GM18508 (cell line): ENCODE data around the gene AKT1S1.
"Not testable (repeated sequence)": the region's sequence is repeated elsewhere in the genome, so short reads cannot be mapped to it uniquely, and the experiment has no call there.

Experiments used
- ATAC-seq: cut with Tn5 transposase; IDR thresholded peaks from one replicate; pipeline ENCODE4 v1.9.1; 2021; ENCODE audit warnings: moderate number of reproducible peaks; ENCODE audit not compliant: insufficient read depth, unreplicated experiment

AKT1S1 gene

DNA sequence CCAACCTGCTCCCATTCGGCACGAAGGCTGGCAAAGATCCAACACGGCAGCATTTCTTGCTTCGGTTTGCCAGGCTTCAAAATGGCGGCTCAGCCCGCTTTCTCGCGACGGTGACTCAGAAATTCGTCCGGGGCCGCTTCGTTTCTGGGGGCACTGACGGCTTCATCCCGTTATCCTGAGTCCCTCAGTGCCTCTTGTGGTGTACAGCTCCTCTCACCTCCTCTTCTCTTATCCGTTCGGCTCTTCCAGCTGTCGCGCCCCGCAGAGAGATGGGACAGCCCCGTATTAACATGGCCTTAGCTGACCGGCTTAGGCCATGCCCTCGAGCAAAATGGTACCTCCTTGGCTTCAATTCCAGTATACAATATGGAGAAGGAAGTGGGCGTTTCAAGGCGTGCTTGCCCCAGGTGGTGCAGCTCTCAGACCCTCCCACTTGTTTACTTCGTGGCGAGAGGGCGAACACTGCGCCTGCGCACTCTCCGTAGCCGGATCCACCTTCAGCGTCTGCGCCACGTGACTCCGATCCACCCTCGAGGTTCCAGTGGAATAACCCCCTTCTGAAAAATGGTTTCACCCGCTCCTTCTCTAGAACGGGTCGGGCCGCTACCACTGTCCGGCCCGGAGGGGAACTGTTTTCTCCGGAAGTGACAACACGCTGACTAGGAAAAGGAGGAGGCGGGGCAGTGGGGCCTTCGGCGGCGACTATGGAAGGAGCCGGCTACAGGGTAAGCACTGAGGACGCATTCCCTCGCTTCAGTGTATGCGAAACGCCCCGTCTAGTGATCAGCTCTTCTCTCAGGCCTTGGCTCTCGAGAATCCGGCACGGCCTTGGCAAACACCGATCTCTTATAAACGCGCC lies at the start of gene AKT1S1, which contains the start of gene TBC1D17:
Gene AKT1S1 (minus strand): TSS at position 336 of the 859 bp plus-strand sequence. CDS start 4,060 bp downstream, outside the sequence.
Gene TBC1D17 (plus strand): TSS at position 683 of the 859 bp plus-strand sequence. CDS start 22 bp downstream, at position 705.
- ATAC-seq, result peak; percentile 43

DNA sequence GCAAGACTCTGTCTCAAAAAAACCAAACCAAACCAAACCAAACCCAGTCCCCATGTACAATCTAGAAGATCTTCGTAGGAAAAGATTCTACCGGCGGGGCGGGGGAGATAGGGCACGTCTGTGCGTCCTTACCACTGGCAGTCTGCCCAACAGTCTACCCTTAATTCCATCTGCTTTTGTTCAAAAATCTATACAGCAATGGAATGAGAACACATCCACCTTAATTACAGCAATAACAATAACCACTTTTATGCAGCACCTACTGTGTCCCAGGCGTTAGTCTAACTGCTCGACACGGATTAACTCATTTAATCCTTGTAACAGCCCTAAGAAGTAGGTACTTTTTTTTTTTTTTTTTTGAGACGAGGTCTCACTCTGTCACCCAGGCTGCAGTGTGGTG lies 49.4 kb upstream of the AKT1S1 start:
- no peak for ATAC-seq

DNA sequence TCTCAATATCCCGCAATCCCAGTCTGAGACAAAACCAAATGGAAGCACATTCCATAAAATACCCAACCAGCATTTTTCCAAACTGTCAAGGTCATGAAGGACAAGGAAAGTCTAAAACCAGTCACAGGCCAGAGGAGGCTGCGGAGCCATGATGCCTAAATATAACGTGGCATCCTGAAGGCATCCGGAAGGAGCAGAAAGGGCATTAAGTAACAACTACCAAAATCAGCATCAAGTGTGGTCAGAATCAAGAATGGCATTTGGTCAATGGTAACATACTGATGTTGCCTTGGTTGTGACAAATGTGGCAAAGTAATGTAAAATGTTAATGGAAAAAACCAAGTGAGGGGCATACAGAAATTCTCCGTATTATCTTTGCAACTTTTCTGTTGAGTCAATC lies 48.3 kb upstream of the AKT1S1 start:
- ATAC-seq, result no peak

DNA sequence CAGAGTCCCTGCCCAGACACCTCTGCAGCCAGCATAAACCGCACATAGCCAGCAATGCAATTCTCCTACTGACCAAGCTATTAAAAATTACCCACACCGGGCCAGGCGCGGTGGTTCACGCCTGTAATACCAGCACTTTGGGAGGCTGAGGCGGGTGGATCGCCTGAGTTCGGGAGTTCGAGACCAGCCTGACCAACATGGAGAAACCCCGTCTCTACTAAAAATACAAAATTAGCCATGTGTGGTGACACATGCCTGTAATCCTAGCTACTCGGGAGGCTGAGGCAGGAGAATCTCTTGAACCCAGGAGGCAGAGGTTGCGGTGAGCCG lies 47.7 kb upstream of the AKT1S1 start:
- not testable (repeated sequence) for ATAC-seq

DNA sequence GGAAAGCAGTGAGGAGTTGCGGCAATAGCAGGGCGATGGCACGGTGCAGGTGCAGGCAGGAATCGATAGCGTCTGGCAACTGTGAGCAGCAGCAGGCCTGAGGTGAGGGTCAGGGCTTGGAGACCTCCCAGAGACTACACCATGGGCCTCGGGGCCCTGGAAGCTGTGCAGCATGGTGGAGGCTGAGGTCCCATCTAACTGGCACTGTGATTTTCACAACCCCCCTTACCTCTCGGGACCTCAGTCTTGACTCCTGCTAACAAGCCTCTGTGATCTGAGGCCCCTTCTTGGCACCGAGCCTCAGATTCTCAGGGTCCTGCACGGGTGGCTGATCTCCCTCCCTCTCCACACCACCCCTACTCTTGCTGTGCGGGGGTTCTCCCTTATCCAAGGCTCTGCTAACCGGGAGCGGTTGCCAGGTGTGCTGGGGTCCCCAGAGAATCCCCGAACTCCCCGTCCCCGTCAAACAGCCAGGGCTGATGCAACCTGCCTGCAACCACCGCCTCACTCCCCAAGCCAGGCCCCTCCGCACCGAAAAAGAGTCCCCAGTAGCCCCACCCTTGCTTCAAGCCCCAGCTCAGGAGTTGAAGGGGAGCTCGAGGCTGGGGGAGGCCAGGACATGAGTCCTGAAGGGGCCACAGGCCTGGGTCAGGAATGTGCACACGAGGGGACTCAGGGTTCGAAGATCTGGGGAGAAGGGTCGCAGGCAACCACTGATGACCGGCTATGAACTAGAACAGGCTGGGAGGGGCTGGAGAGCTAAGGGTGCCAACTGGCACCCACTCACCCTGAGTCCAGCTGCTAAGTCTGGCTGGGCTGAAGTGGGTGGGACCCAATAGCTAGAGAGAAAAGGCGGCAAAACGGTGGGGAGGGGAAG lies 47.1 kb upstream of the AKT1S1 start:
- ATAC-seq, result no peak

DNA sequence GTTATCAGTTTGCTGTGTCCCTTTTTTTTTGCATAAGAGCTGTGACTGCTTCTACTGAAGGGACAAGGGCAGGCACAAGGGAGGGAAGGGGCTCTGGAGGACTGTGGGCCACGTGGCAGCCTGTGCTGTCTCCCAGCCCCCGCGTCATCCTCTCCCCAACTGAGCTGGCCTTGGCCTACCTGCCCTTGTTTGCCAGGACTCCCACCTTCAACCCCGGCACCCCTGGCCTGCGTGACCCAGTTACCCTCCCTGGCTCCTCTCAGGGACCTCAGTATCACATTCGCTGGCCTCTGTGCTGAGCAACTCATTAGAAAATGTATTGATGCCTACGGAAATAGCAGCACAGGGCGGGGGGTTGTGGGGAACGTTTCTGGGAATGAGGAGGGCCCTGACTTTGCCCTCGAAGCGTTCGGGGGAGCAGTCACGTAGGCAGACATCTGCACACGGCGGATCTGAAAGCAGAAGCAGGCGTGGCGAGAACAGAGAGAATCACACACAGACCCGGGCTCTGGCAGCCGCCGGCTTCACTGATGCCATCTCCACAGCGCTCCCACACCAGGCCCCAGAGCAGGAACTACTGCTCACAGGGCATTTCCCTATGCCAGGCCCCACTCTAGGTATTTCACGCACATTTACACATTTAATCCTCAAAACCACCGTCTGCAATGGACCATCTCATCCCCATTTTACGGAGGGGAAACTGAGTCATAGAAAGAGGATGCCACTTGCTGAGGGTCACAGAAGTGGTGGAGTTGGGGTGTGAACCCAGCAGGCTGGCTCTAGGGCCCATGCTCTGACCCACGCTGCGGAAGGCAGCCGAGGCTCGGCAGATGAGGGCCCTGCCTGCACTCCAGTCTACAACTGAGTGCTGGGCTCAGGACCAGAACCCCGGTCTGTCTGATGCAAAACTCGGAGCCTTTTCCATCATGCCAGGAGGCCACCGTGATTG lies 46.2 kb upstream of the AKT1S1 start:
- ATAC-seq, result no peak

DNA sequence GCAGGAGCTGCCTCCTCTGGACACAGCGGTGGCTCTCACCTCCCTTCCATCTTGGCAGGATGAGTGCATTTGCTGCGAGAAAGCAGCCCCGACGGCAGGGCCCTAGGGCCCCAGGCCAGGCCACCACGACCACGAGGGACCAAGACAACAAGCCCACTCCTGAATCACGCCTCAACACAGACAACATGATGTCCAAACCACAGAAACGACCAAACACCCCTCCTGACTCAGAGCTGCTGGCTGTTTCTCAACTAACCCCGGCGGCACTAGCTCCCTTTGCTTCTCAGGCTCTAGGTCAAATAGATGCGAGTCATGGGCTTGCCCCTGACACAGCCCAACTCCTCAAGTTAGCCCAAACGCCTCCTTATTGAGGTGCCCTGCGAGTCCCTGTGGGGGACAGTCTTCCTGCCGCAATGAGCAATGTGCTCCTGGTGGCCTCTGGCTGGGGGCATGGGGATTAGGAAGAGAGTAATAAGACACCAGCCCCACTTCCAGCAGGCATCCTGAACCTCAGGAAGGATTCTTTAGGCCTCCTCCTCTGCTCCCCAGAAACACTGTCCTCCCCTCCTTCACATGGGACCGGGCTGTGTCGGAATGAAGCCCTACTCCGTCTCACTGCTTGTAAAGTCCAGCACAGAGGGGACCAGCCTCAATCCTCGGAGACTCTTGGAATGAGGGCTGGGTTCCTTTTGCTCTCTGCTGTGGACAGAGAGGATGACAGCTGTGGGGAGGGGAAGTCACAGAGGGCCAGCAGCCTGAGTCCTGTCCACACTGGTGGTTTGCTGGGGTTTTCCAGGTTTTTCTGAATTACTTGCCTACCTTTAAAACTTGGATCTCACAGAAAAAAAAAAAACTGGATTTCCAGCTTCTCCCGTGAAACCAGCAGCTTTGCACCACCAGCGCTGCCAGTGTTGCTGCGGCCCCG lies 45.0 kb upstream of the AKT1S1 start:
- no peak for ATAC-seq

DNA sequence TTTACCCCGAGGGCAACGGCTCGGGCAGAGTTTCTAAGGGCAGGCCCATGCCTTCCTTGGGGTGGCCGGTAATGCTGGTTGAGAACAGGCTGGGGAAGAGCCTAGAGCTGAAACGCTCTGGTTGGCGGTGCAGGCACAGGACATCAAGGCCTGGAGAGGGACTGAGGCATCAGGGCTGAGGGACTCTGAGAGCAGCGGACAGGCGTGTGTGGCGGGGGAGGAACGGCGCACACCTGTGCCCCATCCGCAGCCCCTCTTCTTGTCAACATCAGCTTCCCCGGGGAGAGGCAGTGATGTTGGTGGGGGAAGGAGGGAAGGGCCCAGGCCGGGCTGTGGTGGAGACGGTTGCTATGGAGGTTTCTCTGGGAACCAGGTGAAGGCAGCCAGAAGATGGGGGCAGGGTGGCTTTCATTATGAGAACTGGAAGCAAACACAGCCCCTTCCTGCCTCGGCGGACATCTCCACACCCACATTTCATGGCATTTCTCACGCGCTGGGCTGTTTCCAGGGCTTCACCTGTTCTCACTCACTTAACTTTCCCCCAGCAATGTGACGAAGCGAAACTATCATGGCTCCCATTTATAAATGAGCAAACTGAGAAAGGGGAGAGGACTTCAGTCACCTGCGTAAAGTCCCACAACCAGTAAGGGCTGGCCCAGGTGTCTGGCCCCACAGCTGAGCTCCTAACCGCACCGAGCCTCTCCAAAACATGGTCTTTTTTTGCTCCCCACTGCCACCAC lies 43.6 kb upstream of the AKT1S1 start:
- ATAC-seq, result no peak

DNA sequence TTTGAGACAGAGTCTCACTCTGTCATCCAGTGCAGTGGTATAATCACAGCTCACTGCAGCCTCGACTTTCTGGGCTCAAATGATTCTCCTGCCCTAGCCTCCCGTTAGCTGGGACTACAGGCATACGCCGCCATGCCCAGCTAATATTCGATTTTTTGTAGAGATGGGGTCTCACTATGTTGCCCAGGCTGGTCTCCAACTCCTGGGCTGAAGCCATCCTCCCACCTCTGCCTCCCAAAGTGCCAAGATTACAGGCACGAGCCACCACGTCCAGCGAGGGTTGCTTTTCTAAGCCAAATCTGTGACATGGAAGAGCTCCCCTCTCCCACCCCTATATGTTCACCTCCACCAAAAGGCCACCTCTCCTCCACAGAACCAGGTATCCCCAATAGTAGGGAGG lies 40.9 kb upstream of the AKT1S1 start:
- ATAC-seq, result no peak

DNA sequence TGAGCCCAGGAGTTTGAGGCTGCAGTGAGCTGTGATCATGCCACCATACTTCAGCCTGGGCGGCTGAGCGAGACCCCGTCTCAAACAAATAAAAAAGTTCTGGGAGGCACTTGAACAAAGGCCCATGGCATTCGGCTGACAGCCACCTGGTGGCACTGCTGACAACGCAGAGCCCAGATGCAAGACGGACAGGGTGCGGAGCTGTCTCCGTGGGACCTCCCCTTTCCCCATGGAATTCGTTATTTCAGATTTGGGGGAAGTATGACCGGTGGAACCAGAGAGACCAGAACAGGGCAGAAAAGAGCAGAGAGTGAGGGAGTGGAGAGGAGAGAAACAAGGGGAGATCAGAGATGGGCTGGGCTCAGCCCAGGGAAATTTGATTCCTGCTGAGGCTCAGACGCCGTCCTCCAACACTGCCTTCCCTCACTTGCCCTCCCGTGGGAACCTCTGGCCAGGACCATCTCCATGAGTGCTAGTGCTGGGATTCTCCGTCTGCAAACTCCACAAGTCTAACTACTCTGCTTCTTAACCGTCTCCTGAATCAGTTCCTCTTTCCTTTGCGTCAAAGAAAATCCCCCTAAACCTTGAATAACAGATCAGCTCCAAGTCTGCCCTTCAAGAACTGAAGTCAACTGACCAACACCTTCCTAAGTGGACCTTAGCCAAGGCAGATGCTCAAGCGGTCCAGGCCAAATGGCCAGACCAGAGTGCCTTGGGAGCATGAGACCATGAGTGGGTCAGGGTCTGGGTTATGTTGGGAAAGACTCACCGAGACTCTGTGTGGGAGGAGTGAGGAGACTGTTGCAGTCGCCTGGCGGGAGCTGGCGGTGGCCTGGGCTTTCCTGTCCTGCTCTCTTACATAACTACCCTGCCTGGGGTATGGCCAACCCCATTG lies 39.9 kb upstream of the AKT1S1 start:
- no peak for ATAC-seq

DNA sequence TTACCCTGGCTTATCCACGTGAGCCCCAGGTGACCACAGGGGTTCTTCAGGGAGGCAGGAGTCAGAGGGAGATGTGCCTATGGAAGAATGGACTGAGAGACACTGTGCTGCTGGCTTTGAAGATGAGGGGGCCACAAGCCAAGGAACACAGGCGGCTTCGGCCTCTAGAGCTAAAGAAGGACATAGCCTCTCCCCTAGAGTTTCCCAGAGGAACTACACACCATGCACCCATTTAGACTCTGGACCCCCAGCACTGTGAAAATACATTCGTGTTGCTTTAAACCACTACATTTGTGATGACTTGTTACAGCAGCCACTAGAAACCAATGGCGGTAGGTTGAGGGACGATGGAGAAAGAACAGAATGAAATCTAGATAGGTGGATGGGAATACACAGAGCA lies 38.1 kb upstream of the AKT1S1 start:
- no peak for ATAC-seq

DNA sequence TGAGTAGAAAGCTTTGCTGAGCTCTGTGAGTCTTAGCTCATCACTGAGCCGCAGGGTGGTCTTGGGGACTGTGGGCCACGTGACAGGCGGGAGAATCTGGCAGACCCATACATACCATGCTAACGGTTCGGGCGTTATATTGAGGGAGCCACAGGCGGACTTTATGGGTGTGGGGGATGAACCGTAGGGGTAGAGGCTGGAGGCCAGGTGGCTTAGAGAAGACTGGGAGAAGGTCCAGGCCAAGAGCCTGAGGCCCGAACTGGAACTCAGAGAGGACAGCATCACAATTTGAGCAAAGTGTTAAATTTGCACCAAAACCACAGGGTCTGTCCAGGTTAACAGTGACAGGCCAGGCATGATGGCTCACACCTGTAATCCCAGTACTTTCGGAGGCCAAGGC lies 36.6 kb upstream of the AKT1S1 start:
- ATAC-seq, result no peak

DNA sequence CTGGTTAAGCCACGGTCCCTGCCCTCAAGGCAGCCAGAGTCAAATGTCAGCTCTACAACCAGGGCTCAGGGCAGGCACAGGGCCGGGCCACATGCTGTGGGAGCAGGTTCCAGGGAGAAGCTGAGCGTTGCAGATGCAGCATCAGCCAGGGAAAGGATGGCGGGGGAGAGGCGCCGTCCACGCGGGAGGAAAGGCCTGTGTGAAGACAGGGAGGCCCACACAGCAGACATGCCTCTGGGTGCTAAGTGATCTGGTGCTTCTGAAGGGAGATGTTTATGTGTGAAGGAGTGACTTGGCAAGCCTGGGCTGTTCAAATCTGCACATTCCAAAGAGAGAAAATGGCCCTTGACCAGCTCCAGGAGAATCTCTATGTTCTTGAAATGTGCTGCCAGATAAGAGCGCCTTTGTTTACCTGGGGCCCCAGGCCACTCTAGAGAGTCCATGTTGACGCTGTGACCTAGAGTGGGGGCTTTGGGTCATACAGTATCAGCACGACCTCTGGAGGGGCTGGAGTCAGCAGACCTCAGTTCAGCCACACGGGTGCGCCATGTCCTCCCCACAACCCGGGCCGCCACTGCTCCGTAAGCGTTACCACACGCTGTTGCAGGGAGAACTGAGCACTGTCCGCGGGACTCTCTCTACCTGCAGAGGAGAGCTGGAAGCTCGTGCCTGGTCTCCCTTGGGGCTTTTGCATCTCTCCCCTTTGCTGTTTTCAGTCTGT lies 36.0 kb upstream of the AKT1S1 start:
- no peak for ATAC-seq

DNA sequence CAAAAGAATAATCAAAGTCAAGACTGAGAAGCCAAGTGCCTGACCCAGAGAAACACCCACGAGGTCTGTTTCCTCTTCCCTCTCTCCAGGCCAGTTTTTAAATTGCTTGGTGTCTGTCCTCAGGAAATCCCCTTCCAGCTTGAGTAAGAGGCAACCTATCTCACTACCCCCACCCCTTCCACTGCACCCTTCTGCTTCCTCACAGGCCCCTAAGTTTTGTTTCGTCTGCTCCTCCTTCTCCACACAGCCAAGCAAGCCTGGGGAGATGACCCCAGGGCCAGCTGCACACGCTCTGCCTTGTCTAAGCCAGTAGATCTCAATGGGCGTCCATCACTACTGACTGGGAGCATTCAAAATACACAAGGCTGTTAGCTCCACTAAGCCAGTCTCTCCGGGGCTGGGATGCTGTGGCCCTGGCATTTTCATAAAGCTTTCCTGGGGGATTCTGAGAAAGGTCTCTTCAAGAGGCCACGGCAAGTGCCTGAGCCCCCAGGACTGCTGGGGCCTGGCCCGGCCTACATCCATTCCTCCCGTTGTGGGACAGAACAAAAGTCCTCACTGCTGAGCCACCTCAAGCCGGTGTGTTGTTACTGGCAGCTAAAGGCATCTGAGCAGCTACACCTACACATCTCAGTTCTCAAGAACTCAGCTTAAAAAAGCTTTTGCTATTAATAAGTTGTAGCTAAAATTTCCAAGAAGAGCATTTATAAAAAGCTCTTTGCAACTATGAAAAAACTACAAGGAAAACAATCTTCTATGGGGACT lies 34.4 kb upstream of the AKT1S1 start:
- no peak for ATAC-seq

DNA sequence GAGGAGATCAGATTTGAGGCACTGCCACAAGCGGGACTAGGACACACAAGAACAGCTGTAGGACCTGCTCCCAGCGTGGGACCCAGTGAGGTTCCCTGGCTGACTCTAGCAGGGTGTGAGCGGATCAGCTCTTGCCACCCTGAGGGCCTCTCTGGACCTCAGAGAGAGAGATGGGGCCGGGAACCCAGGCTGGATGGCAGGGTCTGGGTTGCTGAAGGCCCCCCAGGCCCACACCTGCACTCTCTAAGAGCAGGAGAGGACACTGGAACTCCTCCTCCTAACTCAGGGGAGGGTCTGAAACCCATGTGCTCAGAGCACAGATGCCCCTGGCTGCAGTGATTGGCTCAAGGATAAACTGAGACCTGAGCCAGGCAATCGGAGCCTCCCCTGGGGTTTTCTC lies 33.0 kb upstream of the AKT1S1 start:
- ATAC-seq, result no peak
